HepG2 (cell line): ENCODE data around the gene SLC22A14.

Source experiments
- HCFC1 ChIP-seq: fragments of 150-350 bp; IDR thresholded peaks from 2 replicates; pipeline ENCODE4 v1.6.1; 2014; ENCODE audit warnings: low read depth, low read length
- POLR2A ChIP-seq, 2 experiments: IDR thresholded peaks; 2 replicates each; pipeline ENCODE4 v1.6.1; 2011; ENCODE audit warnings: low read depth in 2 of 2, low read length in 2 of 2, mild to moderate bottlenecking in 1 of 2, moderate library complexity in 1 of 2; ENCODE audit not compliant: insufficient read depth in 1 of 2
- ZBTB7B ChIP-seq: sonication (generic); formaldehyde crosslinking; IDR thresholded peaks from 2 replicates; pipeline ENCODE4 v1.4.0; 2020; ENCODE audit warnings: missing genetic modification reagents
- ZNF317 ChIP-seq: sonication (generic); formaldehyde crosslinking; IDR thresholded peaks from 2 replicates; pipeline ENCODE4 v1.5.0; 2020; ENCODE audit warnings: mild to moderate bottlenecking, missing genetic modification reagents
- ZNF670 ChIP-seq: sonication (generic); formaldehyde crosslinking; IDR thresholded peaks from 2 replicates; pipeline ENCODE4 v1.8.0; 2022; ENCODE audit warnings: mild to moderate bottlenecking, missing genetic modification reagents, borderline replicate concordance
- ZNF790 ChIP-seq: sonication (generic); formaldehyde crosslinking; IDR thresholded peaks from 2 replicates; pipeline ENCODE4 v1.8.0; 2022; ENCODE audit warnings: missing genetic modification reagents, mild to moderate bottlenecking, borderline replicate concordance
- ZSCAN25 ChIP-seq: sonication (generic); formaldehyde crosslinking; IDR thresholded peaks from 2 replicates; pipeline ENCODE4 v1.8.0; 2022; ENCODE audit warnings: mild to moderate bottlenecking, missing genetic modification reagents
- ZSCAN29 ChIP-seq: sonication (generic); formaldehyde crosslinking; conservative IDR thresholded peaks from 2 replicates; pipeline ENCODE4 v1.4.0; 2020; ENCODE audit warnings: mild to moderate bottlenecking, missing genetic modification reagents
- ZSCAN30 ChIP-seq: sonication (generic); formaldehyde crosslinking; IDR thresholded peaks from 2 replicates; pipeline ENCODE4 v1.5.0; 2020; ENCODE audit warnings: mild to moderate bottlenecking, missing genetic modification reagents
- TF ChIP-seq, protein P1 (sequence below): sonication (generic); formaldehyde crosslinking; IDR thresholded peaks from 2 replicates; pipeline ENCODE4 v1.8.1; 2023; ENCODE audit warnings: missing genetic modification reagents, inconsistent platforms, borderline replicate concordance

DNA sequence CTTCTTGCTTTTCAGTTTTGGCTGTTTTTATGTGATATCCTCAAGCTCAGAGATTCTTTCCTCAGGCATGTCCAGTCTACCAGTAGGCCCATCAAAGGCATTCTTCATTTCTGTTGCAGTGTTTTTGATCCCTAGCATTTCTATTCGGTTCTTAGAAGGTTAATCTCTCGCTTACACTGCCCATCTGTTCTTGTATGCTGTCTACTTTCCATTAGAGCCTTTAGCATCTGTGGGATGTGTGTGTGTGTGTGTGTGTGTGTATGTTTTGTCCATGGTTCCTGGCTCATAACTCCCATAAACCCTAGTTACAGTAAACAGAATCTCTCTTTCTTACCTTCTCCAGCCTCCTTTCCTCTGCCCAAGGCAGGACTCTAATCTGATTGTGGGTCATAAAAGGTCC is 21.6 kb upstream of the SLC22A14 start:
- TF ChIP-seq ZNF670 (CRISPR knock-in tag) (no peak), ZSCAN29 (CRISPR knock-in tag) (no peak), POLR2A (IDR thresholded peaks at IDR 0.05; ENCODE audit: insufficient read depth in 1 of 2, low read depth in 2 of 2, low read length in 2 of 2) (no peak), HCFC1 (no peak), ZBTB7B (CRISPR knock-in tag) (no peak), ZNF790 (CRISPR knock-in tag) (no peak), ZSCAN25 (CRISPR knock-in tag) (no peak), ZNF317 (CRISPR knock-in tag) (no peak), ZSCAN30 (no peak)
- TF ChIP-seq, protein P1, sequence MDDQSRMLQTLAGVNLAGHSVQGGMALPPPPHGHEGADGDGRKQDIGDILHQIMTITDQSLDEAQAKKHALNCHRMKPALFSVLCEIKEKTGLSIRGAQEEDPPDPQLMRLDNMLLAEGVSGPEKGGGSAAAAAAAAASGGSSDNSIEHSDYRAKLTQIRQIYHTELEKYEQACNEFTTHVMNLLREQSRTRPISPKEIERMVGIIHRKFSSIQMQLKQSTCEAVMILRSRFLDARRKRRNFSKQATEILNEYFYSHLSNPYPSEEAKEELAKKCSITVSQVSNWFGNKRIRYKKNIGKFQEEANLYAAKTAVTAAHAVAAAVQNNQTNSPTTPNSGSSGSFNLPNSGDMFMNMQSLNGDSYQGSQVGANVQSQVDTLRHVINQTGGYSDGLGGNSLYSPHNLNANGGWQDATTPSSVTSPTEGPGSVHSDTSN (CRISPR knock-in tag): no peak
